Left lung (tissue), 10 donors: Measurements from ENCODE around the gene GTF2F1. TPM values are rescaled to one million over a fixed set of nuclear protein-coding genes. Genes with fewer than 3 reads are reported as not detected.
"Not testable (repeated sequence)": the region's sequence is repeated elsewhere in the genome, so short reads cannot be mapped to it uniquely, and the experiment has no call there.

Source experiments
- ATAC-seq: fragments of 200-7000 bp; cut with Tn5 transposase; one replicate; pipeline ENCODE4 v1.9.1; 2020; ENCODE audit warnings: moderate library complexity
- DNase-seq, 4 donors: peaks; one replicate each; pipeline ENCODE4 v3.0.0-alpha.2; 2013 to 2020
- H3K27ac ChIP-seq, 2 donors: fragments of 200-600 bp; sonication (generic) in 1 of 2; one replicate each; pipeline versions ENCODE4 v1.5.0 to v1.8.0; 2020 to 2021
- H3K27me3 ChIP-seq, 2 donors: fragments of 200-600 bp; sonication (generic) in 1 of 2; one replicate each; pipeline versions ENCODE4 v1.5.0 to v1.8.0; 2020 to 2021
- H3K36me3 ChIP-seq, 2 donors: fragments of 200-600 bp; sonication (generic) in 1 of 2; one replicate each; pipeline versions ENCODE4 v1.5.0 to v1.8.0; 2020 to 2021
- H3K4me1 ChIP-seq, 2 donors: fragments of 200-600 bp; one replicate each; pipeline ENCODE4 v1.8.0; 2021
- H3K4me3 ChIP-seq, 2 donors: fragments of 200-600 bp; sonication (generic) in 1 of 2; one replicate each; pipeline versions ENCODE4 v1.5.0 to v1.8.0; 2020 to 2021; ENCODE audit warnings: mild to moderate bottlenecking in 1 of 2
- H3K9me3 ChIP-seq, 2 donors: fragments of 200-600 bp; sonication (generic) in 1 of 2; one replicate each; pipeline versions ENCODE4 v1.5.0 to v1.8.0; 2020 to 2021
- CTCF ChIP-seq, 2 donors: fragments of 200-600 bp; sonication (generic) in 1 of 2; IDR thresholded peaks; one replicate each; pipeline versions ENCODE4 v1.5.0 to v1.8.0; 2021; ENCODE audit warnings: antibody characterized with exemption in 2 of 2
- intact Hi-C, 2 donors: fragments of 100-400 bp; cut with DNase I; formaldehyde crosslinking; loops; one replicate each; pipeline versions ENCODE4 v1.11.2 to v1.14.2; 2022
- polyA plus RNA-seq, 6 donors: library from polyadenylated mRNA; unstranded; fragments of 120-200 nt; gene quantifications; one replicate each; pipeline ENCODE4 v1.2.1, GENCODE V29; 2013; ENCODE audit not compliant: insufficient read length in 6 of 6
- total RNA-seq, 2 donors: library from RNA; stranded (reverse); fragmentation: NEBNext Ultra II Directional; extraction: Animal tissue kit (Norgen Biotek cat#: 25700); gene quantifications; one replicate each; pipeline ENCODE4 v1.2.1, GENCODE V29; 2021
- donor health status: DM: no; HTN: yes; CAD: no.
- donor health status: DM: no; HTN: no; CAD: no.

Gene GTF2F1
- total and polyA plus RNA-seq, 8 donors = 39.6 to 99.1 (median 76.4) TPM

- intact Hi-C loops = no loop called here
- Histone ChIP-seq H3K36me3 (no peaks in the 10 kb centered on the region), H3K9me3 (no peaks in the 10 kb centered on the region), H3K4me1 (no peaks in the 10 kb centered on the region), H3K4me3 (no peak within 1 kb of the TSS), H3K27me3 (no peaks in the 10 kb centered on the region), H3K27ac (no peak within 1 kb of the TSS)
- ATAC-seq (no peak), DNase-seq (no peak)
- TF ChIP-seq CTCF (IDR thresholded peaks at IDR 0.05) = no peak
Observed at GRCh38 chr19:6433663-6434062, 40.7 kb upstream of the GTF2F1 start, which contains the start of gene SLC25A41. SLC25A41 (minus strand) TSS chr19:6433763; CDS start chr19:6433693, 70 bp downstream.

- Histone ChIP-seq H3K9me3 (no peaks in the 10 kb centered on the region), H3K4me1 (no peaks in the 10 kb centered on the region), H3K27ac (no peak overlapping the region), H3K36me3 (no peaks in the 10 kb centered on the region), H3K27me3 (no peaks in the 10 kb centered on the region), H3K4me3 (no peak overlapping the region)
- no peak for ATAC-seq
- TF ChIP-seq CTCF (IDR thresholded peaks at IDR 0.05) = no peak
- DNase-seq = no peak
- intact Hi-C loops = no loop called here
Observed at GRCh38 chr19:6433165-6433564, 40.2 kb upstream of the GTF2F1 start.

GRCh38 chr19:6431891-6432290 is 38.9 kb upstream of the GTF2F1 start:
- H3K27me3 ChIP-seq = no peaks in the 10 kb centered on the region
- no peaks in the 10 kb centered on the region for H3K9me3 ChIP-seq
- H3K27ac ChIP-seq = no peak overlapping the region
- H3K36me3 ChIP-seq = no peaks in the 10 kb centered on the region
- no peak for TF ChIP-seq CTCF (IDR thresholded peaks at IDR 0.05)
- H3K4me1 ChIP-seq = no peaks in the 10 kb centered on the region
- ATAC-seq = no peak
- intact Hi-C loops = no loop called here
- DNase-seq = no peak
- H3K4me3 ChIP-seq = no peak overlapping the region

- ATAC-seq (no peak), DNase-seq (no peak)
- no peaks in the 10 kb centered on the region for H3K36me3 ChIP-seq
- H3K9me3 ChIP-seq = no peaks in the 10 kb centered on the region
- no peak overlapping the region for H3K27ac ChIP-seq
- H3K27me3 ChIP-seq = no peaks in the 10 kb centered on the region
- H3K4me1 ChIP-seq = peaks cover 0 to 5% of the 10 kb centered on the region in 2 donors
- intact Hi-C loops = no loop called here
- TF ChIP-seq CTCF (IDR thresholded peaks at IDR 0.05) = no peak
- H3K4me3 ChIP-seq = no peak overlapping the region
Observed at GRCh38 chr19:6429419-6430221, 36.7 kb upstream of the GTF2F1 start.

- H3K4me1 ChIP-seq, H3K27me3 ChIP-seq, DNase-seq, H3K27ac ChIP-seq, H3K4me3 ChIP-seq, H3K36me3 ChIP-seq, intact Hi-C loops, H3K9me3 ChIP-seq, ATAC-seq: not testable (repeated sequence)
Observed at GRCh38 chr19:6428692-6429418, 35.9 kb upstream of the GTF2F1 start.
